B cell (primary cell): ENCODE data around the gene PNPLA5.

Experiments used
- EZH2 ChIP-seq: IDR thresholded peaks from 2 replicates; pipeline ENCODE4 v1.6.1; 2012; ENCODE audit warnings: borderline replicate concordance, low read depth, mild to moderate bottlenecking, moderate library complexity, low read length; ENCODE audit not compliant: insufficient read depth, poor library complexity, severe bottlenecking
- TF ChIP-seq, protein P1 (sequence below): fragments of 200-600 bp; IDR thresholded peaks from one replicate; pipeline ENCODE4 v1.8.0; 2022; ENCODE audit warnings: antibody characterized with exemption, mild to moderate bottlenecking

DNA sequence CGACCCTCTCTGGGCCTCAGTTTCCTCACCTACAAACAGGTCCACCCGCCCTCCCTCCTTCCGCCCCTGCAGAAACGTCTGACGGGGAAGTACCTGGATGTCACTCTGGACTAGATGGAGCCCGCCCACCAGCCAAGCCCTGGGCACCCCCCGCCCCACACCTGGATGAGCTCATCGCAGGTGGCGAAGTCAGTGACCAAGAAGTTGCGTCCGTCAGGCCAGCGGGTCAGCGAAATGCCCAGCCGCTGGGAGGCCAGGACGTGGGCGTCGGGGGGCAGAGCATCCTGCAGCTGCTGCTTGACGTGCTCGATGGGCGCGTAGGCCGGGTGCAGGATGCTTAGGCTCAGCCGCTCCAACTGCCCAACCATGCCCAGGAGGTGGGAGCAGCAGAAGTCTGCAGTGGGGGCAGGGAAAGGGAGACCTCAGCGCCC is 897 bp downstream of the PNPLA5 start:
- TF ChIP-seq, protein P1, sequence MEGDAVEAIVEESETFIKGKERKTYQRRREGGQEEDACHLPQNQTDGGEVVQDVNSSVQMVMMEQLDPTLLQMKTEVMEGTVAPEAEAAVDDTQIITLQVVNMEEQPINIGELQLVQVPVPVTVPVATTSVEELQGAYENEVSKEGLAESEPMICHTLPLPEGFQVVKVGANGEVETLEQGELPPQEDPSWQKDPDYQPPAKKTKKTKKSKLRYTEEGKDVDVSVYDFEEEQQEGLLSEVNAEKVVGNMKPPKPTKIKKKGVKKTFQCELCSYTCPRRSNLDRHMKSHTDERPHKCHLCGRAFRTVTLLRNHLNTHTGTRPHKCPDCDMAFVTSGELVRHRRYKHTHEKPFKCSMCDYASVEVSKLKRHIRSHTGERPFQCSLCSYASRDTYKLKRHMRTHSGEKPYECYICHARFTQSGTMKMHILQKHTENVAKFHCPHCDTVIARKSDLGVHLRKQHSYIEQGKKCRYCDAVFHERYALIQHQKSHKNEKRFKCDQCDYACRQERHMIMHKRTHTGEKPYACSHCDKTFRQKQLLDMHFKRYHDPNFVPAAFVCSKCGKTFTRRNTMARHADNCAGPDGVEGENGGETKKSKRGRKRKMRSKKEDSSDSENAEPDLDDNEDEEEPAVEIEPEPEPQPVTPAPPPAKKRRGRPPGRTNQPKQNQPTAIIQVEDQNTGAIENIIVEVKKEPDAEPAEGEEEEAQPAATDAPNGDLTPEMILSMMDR, result no peak
- no peak for TF ChIP-seq EZH2
